Neural cell (in vitro differentiated cells): ENCODE results near the gene SCNN1A.

Source experiments
- CTCF ChIP-seq: fragments of 450-650 bp; IDR thresholded peaks from 2 replicates; pipeline ENCODE4 v1.5.1; 2014; ENCODE audit warnings: antibody characterized with exemption, mild to moderate bottlenecking, moderate library complexity; ENCODE audit not compliant: poor library complexity, severe bottlenecking
- EP300 ChIP-seq: fragments of 450-650 bp; conservative IDR thresholded peaks from 2 replicates; pipeline ENCODE4 v1.6.1; 2014; ENCODE audit warnings: antibody characterized with exemption, mild to moderate bottlenecking, moderate library complexity; ENCODE audit not compliant: poor library complexity, severe bottlenecking
- EZH2 ChIP-seq: fragments of 200-600, 300-800 bp; shearing (Covaris generic), sonication (generic); IDR thresholded peaks from 2 replicates; pipeline ENCODE4 v1.6.1; 2014; ENCODE audit warnings: antibody characterized with exemption, low read length, borderline replicate concordance, mild to moderate bottlenecking; ENCODE audit not compliant: insufficient read depth, poor library complexity, severe bottlenecking
- RAD21 ChIP-seq: fragments of 450-650 bp; conservative IDR thresholded peaks from 2 replicates; pipeline ENCODE4 v1.6.1; 2014; ENCODE audit warnings: antibody characterized with exemption, mild to moderate bottlenecking, moderate library complexity
- REST ChIP-seq: IDR thresholded peaks from 2 replicates; pipeline ENCODE4 v1.6.1; 2012; ENCODE audit warnings: borderline replicate concordance
- SMC3 ChIP-seq: fragments of 450-650 bp; conservative IDR thresholded peaks from 2 replicates; pipeline ENCODE4 v1.6.1; 2014; ENCODE audit warnings: antibody characterized with exemption, mild to moderate bottlenecking, moderate library complexity; ENCODE audit not compliant: poor library complexity
- TAF1 ChIP-seq: IDR thresholded peaks from 2 replicates; pipeline ENCODE4 v1.6.1; 2012; ENCODE audit warnings: low read depth

DNA sequence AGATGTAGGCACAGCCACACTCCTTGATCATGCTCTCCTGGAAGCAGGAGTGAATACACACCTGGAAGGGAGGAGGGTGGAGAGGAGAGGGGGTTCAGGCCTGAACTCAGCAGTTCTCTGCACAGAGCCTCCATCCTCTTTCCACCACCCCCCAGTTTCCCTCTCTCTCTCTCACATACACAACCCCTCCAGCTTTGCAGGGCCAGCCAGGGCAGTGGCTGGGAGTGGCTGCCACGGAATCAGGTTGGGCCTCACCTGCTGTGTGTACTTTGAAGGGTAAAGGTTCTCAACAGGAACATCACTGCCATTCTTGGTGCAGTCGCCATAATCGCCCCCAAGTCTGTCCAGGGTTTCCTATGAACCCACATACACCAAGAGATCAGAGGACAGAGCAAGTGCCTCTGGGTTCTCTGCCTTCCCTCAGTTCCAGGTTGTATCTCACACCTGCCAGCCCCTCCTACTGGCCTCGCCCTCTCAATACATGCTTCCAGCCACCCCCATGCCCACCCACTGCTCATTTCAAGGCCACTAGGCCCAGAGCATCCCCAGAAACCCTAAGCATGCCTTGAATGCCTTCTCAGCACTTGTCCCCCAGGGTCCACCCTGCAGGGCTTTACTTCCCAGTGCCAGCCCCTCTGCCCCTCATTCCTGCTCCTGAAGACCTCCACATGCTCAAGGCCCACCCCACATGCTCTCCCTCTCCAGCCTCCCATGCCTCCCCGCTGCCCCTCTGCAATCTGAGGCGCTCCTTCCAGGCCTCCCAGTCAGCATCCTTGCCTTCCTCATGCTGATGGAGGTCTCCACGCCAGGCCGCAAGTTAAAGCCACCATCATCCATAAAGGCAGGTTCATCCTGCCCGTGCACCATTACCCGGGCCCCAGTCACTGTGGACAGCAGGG is 20.6 kb downstream of the SCNN1A start:
- TF ChIP-seq CTCF (no peak), RAD21 (no peak), EP300 (no peak), EZH2 (no peak), SMC3 (no peak), TAF1 (no peak), REST (no peak)
